C4-2B (cell line): ENCODE data around the gene LHFPL5.

Source experiments
- H3K27ac ChIP-seq: fragments of 450-650 bp; 2 replicates; pipeline ENCODE4 v1.5.1; 2017
- ZFX ChIP-seq: fragments of 450-650 bp; IDR thresholded peaks from 2 replicates; pipeline ENCODE4 v1.6.1; 2017
- TF ChIP-seq, protein P1 (sequence below): fragments of 450-650 bp; conservative IDR thresholded peaks from 2 replicates; pipeline ENCODE4 v1.5.1; 2017; ENCODE audit warnings: mild to moderate bottlenecking

LHFPL5 gene

DNA sequence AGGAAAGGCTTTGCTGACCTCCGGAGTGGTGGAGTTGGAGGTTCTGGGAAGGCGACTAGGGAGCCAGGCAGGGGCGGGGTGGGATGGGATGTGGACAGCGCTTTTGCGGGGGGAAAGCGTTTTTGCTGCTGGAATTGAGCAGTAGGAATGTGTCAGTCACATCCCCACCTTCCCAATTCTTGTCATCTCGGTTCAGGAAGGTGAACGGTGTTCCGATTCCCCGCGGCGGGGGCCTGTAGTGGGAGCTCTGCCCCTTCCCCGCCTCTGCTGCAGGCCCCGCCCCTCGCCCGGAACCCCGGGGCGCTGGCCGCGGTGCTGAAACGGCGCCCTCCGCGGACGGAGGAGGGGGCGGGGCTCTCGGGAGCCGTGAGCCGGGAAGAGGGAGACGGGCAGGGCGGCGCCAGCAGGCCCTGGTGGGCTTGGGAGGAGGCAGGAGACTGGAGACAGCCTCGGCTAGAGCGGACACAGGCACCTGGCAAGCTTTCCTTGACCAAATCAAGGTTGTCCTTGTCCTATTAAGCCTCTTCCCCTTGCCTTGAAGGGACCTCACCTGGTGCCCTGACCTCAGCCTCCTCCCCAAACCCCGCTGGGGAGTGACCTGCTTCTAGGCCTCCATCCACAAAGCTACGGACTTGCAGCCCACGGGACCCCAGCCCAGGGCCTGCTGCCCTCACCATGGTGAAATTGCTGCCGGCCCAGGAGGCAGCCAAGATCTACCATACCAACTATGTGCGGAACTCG is at the start of gene LHFPL5:
LHFPL5 (plus strand) TSS at position 357 of the 741 bp plus-strand sequence; CDS start at position 676, 319 bp downstream.
- TF ChIP-seq ZFX: no peak
- no peak within 1 kb of the TSS for H3K27ac ChIP-seq

DNA sequence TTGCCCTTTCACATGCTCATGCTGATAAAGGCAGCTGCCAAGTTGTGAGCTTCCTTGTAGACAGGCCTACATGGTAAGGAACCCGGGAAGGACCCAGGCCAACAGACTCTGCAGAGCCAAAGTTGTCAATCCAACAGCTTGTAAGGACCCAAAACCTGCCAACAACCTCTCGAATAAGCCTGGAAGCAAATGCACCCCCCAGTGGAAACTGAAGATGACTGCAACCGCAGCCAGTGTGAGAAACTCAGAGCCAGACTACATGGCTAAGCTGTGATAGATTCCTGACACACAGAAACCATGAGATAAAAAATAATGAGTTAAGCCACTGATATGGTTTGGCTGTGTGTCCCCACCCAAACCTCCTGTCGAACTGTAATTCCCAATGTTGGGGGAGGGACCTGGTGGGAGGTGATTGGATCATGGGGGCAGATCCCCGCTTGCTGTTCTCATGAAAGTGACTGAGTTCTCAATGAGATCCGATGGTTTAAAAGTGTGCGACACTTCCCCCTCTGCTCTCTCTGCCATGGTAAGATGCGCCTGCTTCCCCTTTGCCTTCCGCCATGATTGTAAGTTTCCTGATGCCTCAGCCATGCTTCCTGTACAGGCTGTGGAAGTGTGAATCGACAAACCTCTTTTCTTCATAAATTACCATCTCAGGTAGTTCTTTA is 47.6 kb upstream of the LHFPL5 start:
- no peak overlapping the region for H3K27ac ChIP-seq
- TF ChIP-seq ZFX: no peak
- TF ChIP-seq, protein P1, sequence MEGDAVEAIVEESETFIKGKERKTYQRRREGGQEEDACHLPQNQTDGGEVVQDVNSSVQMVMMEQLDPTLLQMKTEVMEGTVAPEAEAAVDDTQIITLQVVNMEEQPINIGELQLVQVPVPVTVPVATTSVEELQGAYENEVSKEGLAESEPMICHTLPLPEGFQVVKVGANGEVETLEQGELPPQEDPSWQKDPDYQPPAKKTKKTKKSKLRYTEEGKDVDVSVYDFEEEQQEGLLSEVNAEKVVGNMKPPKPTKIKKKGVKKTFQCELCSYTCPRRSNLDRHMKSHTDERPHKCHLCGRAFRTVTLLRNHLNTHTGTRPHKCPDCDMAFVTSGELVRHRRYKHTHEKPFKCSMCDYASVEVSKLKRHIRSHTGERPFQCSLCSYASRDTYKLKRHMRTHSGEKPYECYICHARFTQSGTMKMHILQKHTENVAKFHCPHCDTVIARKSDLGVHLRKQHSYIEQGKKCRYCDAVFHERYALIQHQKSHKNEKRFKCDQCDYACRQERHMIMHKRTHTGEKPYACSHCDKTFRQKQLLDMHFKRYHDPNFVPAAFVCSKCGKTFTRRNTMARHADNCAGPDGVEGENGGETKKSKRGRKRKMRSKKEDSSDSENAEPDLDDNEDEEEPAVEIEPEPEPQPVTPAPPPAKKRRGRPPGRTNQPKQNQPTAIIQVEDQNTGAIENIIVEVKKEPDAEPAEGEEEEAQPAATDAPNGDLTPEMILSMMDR: peak; percentile 27

DNA sequence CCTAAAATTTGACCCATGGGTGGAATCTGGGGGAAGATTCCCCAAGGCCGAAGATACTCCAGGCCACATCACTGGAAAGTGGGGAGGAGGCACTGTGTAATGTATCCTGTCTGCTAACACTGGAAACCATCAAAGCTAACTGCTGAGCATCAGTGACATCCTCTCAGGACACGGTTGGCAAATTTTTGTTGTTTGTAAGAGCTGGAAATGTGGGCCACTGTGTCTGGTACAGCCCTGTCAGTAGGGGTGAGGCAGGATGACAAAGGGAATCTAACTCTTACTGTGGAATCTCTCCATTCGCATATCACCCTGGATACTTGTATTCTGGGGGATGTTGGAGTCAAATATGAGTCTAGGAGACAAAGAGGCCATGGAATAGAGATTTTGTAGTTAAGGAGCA is 45.7 kb upstream of the LHFPL5 start:
- TF ChIP-seq ZFX: no peak
- TF ChIP-seq, protein P1: no peak
- no peak overlapping the region for H3K27ac ChIP-seq

DNA sequence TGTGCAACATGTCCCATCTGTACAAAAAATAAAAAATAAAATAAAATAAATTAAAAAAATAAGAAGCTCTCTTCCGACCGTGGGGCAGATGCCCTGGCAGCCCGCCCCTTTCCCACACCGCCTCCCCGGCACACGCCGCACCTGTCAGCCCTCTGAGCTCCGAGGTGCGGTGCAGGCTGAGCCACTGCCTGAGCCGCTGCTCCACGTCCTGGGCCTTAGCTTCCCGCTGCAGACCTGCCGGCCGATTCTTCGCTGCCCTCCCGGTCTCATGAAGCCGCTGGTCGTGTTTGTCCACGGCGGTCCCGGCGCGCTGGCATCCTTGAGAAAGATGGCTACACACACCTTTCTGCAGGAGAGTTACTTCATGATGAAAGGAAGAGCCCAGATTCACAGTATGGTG is 39.4 kb upstream of the LHFPL5 start:
- H3K27ac ChIP-seq: no peak overlapping the region
- TF ChIP-seq ZFX: no peak
- TF ChIP-seq, protein P1: no peak

DNA sequence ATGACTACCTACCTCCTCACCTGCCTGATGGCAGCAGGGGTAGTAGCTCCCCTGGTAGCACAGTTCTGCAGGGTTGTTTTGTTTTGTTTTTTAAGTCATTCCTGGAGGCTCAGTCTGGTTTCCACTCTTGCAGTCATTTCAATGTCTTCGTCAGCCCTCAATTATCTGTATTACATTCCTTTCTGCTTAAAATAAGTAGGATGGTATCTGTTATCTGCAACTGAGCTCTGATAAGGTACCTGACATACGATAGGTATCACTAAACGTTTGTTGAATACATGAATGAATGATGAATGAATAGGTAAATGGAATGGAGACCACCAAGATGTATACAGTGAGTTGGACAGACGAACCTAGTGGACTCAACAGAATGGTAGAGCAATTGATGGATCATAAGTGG is 35.9 kb upstream of the LHFPL5 start:
- no peak overlapping the region for H3K27ac ChIP-seq
- TF ChIP-seq, protein P1: no peak
- no peak for TF ChIP-seq ZFX

DNA sequence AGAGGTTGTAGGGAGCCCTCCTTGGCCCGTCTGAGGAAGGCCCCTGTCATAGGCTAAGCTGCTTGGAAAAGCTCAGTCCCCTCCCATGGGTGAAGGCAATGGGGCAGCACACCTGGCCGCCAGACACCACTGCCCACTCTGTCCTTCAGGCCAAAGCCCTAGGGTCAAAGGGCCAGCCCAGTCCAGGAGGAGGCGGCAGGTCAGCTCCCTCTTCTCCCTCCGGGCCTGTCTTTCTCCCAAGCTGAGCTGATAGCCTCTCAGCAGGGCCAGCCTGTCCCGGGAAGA is 33.9 kb upstream of the LHFPL5 start:
- H3K27ac ChIP-seq: no peak overlapping the region

DNA sequence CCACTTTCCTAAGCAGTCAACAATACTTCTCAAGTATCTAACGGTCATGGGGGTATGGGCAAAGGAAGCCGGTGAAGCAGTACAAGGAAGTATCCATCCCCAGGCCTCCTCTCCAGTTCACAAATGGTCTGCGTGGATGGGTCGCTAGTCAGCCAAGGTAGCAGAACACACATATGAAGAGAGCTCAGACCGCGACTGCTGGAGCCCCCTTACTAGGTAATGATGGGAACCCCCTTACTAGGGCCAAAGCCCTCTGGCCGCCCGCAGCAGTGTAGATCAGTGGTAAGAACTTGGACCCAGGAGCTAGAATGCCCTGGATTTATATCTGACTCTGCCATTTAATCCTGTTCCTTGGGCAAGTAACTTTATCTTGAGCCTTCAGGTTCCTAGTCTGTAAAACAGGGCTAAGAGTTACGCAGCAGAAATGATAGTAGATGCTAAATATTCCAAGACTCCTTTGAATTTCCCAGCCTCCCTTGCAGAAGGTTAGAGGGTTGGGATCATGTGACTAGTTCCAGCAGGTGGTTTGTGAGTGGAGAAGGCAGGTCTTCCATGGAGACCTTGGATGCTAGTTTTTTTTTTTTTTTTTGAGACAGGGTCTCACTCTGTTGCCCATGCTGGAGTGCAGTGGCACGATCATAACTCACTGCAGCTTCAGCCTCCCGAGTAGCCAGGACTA is 30.9 kb upstream of the LHFPL5 start:
- no peak for TF ChIP-seq ZFX
- TF ChIP-seq, protein P1: no peak
- no peak overlapping the region for H3K27ac ChIP-seq

More for the DNA sequence above, 33.9 kb upstream of the LHFPL5 start:
- TF ChIP-seq, protein P1: no peak
- TF ChIP-seq ZFX: no peak

DNA sequence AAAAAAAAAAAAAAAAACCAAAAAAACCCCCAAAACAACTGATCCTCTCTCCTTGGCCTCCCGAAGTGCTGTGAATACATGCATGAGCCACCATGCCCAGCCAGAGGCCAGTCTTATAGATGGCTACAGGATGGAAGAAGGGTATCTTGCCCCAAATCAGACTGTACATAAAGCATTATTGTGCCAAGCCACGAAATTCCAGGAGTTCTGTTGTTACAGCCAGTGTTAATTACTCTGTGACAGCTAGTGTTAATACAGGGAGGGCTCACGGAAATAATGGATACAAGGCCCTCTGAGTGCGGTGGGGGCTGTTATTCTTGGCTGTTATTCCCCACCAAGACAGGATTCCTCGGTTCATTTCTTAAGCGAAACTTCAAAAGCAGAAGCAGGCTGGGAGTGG is 30.1 kb upstream of the LHFPL5 start:
- TF ChIP-seq, protein P1: no peak
- TF ChIP-seq ZFX: no peak
- no peak overlapping the region for H3K27ac ChIP-seq
